Ishikawa (cell line): ENCODE data around the gene NKD2.

Experiments
- CEBPB ChIP-seq: IDR thresholded peaks from 2 replicates; pipeline ENCODE4 v1.6.1; 2012
- CREB1 ChIP-seq: IDR thresholded peaks from 2 replicates; pipeline ENCODE4 v1.6.1; 2012; ENCODE audit warnings: low read depth
- EGR1 ChIP-seq: IDR thresholded peaks from 2 replicates; pipeline ENCODE4 v1.6.1; 2012
- EP300 ChIP-seq: IDR thresholded peaks from 2 replicates; pipeline ENCODE4 v1.6.1; 2012; ENCODE audit warnings: borderline replicate concordance
- FOXM1 ChIP-seq: IDR thresholded peaks from 2 replicates; pipeline ENCODE4 v1.6.1; 2012; ENCODE audit warnings: low read depth, borderline replicate concordance
- MAX ChIP-seq: IDR thresholded peaks from 2 replicates; pipeline ENCODE4 v1.6.1; 2012
- NFIC ChIP-seq: IDR thresholded peaks from 2 replicates; pipeline ENCODE4 v1.6.1; 2012
- RAD21 ChIP-seq: IDR thresholded peaks from 2 replicates; pipeline ENCODE4 v1.6.1; 2012; ENCODE audit warnings: low read depth
- REST ChIP-seq: IDR thresholded peaks from 2 replicates; pipeline ENCODE4 v1.6.1; 2012; ENCODE audit warnings: low read depth, mild to moderate bottlenecking
- TAF1 ChIP-seq: IDR thresholded peaks from 2 replicates; pipeline ENCODE4 v1.6.1; 2012; ENCODE audit warnings: low read depth, mild to moderate bottlenecking
- TCF12 ChIP-seq: IDR thresholded peaks from 2 replicates; pipeline ENCODE4 v1.6.1; 2012; ENCODE audit warnings: low read depth
- TEAD4 ChIP-seq: IDR thresholded peaks from 2 replicates; pipeline ENCODE4 v1.6.1; 2012
- YY1 ChIP-seq: IDR thresholded peaks from 2 replicates; pipeline ENCODE4 v1.6.1; 2012; ENCODE audit warnings: low read depth
- ZBTB7A ChIP-seq: IDR thresholded peaks from 2 replicates; pipeline ENCODE4 v1.6.1; 2012; ENCODE audit warnings: low read depth
- TF ChIP-seq, protein P1 (sequence below): IDR thresholded peaks from 2 replicates; pipeline ENCODE4 v1.6.1; 2012

The NKD2 gene

GRCh38 chr5:1027631-1028441 is 19.2 kb downstream of the NKD2 start:
- TF ChIP-seq TCF12 (no peak), RAD21 (no peak), TAF1 (no peak), CEBPB (no peak), EGR1 (no peak), TEAD4 (no peak), CREB1 (no peak), EP300 (no peak), NFIC (no peak), YY1 (no peak), ZBTB7A (no peak), REST (no peak), FOXM1 (no peak), MAX (no peak)
- TF ChIP-seq, protein P1, sequence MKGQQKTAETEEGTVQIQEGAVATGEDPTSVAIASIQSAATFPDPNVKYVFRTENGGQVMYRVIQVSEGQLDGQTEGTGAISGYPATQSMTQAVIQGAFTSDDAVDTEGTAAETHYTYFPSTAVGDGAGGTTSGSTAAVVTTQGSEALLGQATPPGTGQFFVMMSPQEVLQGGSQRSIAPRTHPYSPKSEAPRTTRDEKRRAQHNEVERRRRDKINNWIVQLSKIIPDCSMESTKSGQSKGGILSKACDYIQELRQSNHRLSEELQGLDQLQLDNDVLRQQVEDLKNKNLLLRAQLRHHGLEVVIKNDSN = no peak

- TF ChIP-seq CREB1 (no peak), EGR1 (no peak), FOXM1 (no peak), RAD21 (no peak)
These were observed 20.1 kb downstream of the NKD2 start for GRCh38 chr5:1028481-1029281.

DNA sequence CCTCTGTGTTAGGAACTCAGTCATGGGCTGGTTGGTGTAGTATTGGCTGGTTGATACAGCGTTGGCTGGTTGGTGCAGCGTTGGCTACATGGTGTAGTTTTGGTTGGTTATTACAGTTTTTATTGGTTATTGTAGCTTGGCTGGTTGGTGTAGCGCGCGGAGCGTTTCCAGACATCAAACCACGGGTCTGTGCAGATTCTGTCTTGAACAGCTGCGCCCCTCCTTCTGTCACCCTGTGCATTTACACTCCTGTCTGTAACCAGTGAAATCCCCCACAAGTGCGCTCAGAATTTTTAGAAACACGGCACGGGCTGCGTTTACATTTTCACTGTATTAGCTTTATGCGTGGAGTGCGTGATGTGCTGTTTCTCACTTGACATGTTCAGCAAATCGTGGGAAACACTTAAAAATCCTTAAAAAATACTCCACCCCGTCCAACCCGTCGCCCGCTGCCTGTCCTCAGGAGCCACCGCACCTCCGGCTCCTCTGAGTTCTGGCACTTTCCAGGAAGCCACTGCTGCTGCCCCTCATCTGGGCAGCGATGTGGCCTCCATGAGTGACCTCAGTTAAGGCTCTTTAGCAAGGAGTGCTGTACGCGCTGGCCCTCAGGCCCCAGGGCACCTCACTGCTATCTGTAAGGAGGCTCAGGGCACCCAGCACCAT is 20.8 kb downstream of the NKD2 start:
- TF ChIP-seq MAX (no peak), CREB1 (no peak)

GRCh38 chr5:1029945-1030625 is 21.5 kb downstream of the NKD2 start:
- TF ChIP-seq CEBPB (no peak), TCF12 (no peak), TEAD4 (no peak), CREB1 (no peak), RAD21 (no peak), EP300 (no peak), REST (no peak), NFIC (no peak), ZBTB7A (no peak), EGR1 (no peak), MAX (no peak), YY1 (no peak), FOXM1 (no peak), TAF1 (no peak)
- TF ChIP-seq, protein P1 = no peak

DNA sequence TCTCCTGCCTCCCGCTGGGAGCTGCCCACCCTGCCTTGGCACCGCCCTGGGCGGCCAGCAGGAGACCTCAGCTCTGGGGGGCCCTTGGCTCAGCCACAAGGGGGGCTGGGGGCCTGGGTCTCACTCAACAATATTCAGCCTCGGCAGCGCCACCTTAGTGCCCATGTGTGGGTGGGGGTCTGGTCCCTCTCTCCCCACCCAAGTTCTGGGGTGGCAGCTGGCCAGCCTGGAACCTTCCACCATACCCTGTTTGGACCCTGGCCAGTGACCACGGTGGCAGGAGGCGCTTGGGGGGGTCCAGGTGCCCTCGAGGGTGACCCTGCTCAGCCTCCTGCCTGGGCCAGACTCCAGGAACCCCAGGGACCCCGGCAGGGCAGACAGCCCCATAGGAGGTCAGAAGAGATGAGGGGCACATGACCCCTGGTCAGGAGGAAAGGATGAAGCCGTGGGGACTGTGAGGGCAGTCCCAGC is 22.2 kb downstream of the NKD2 start:
- peak; percentile 55; the same call in 1 of the 2 replicates for TF ChIP-seq ZBTB7A
- TF ChIP-seq REST = no peak
